A673 (cell line): ENCODE data around the gene ZNF319.

ENCODE experiments used
- CTCF ChIP-seq: fragments of 300-800, 200-600 bp; sonication (generic); conservative IDR thresholded peaks from 2 replicates; pipeline ENCODE4 v1.5.1; 2017; ENCODE audit warnings: low read depth, mild to moderate bottlenecking, antibody characterized with exemption, low read length, moderate library complexity, mixed read lengths
- EZH2 ChIP-seq: fragments of 200-600 bp; sonication (generic); IDR thresholded peaks from 2 replicates; pipeline ENCODE4 v1.6.1; 2017; ENCODE audit warnings: borderline replicate concordance, low read depth, mild to moderate bottlenecking, mixed read lengths, antibody characterized with exemption, low read length; ENCODE audit not compliant: poor library complexity, severe bottlenecking

DNA sequence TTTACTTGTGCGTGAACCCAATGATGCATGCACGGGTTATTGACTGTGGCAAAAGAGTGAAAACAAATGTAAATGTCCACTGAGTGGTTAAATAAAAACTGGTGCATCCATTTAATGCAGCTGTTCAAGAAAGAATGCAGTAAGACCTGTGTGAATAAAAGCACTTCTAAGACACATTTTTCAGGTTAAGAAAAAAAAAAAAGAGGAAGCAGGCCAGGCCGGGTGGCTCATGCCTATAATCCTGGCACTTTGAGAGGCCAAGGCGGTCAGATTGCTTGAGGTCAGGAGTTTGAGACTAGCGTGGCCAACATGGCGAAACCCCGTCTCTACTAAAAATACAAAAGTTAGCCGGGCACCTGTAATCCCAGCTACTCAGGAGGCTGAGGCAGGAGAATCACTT is 41.4 kb downstream of the ZNF319 start:
- TF ChIP-seq CTCF (no peak), EZH2 (no peak)
